B cell (primary cell): ENCODE measurements around the gene NEMP2.

Experiments
- CTCF ChIP-seq: fragments of 200-600 bp; IDR thresholded peaks from one replicate; pipeline ENCODE4 v1.8.0; 2022; ENCODE audit warnings: antibody characterized with exemption, mild to moderate bottlenecking
- EZH2 ChIP-seq: IDR thresholded peaks from 2 replicates; pipeline ENCODE4 v1.6.1; 2012; ENCODE audit warnings: borderline replicate concordance, low read depth, mild to moderate bottlenecking, moderate library complexity, low read length; ENCODE audit not compliant: insufficient read depth, poor library complexity, severe bottlenecking

GRCh38 chr2:190570871-190571270 lies 36.3 kb upstream of the NEMP2 start:
- TF ChIP-seq CTCF (no peak), EZH2 (no peak)
